H9 (cell line): ENCODE results near the gene GABRR3. TPM values are rescaled to one million over a fixed set of nuclear protein-coding genes. Genes with fewer than 3 reads are reported as not detected.

ENCODE experiments used
- DNase-seq: peaks from one replicate; pipeline ENCODE4 v3.0.0-alpha.2; 2017
- H2AFZ ChIP-seq: one replicate; pipeline ENCODE4 v1.6.1; 2013; ENCODE audit warnings: mild to moderate bottlenecking, low read length, control low read depth, moderate library complexity
- H2AK5ac ChIP-seq: 2 replicates; pipeline ENCODE4 v1.6.1; 2013; ENCODE audit warnings: low read length, control low read depth, mixed read lengths; ENCODE audit not compliant: insufficient read length
- H2BK120ac ChIP-seq: one replicate; pipeline ENCODE4 v1.6.1; 2013; ENCODE audit warnings: low read depth, mild to moderate bottlenecking, low read length, control low read depth, inconsistent platforms; ENCODE audit not compliant: poor library complexity, severe bottlenecking
- H2BK12ac ChIP-seq: 2 replicates; pipeline ENCODE4 v1.6.1; 2013; ENCODE audit warnings: low read length, control low read depth, mixed read lengths, low read depth; ENCODE audit not compliant: insufficient read length
- H2BK15ac ChIP-seq: 2 replicates; pipeline ENCODE4 v1.6.1; 2013; ENCODE audit warnings: low read depth, low read length, control low read depth
- H2BK20ac ChIP-seq: one replicate; pipeline ENCODE4 v1.6.1; 2013; ENCODE audit warnings: low read depth, mild to moderate bottlenecking, low read length, control low read depth, inconsistent platforms; ENCODE audit not compliant: poor library complexity, severe bottlenecking
- H2BK5ac ChIP-seq: 2 replicates; pipeline ENCODE4 v1.6.1; 2013; ENCODE audit warnings: low read length, control low read depth, mixed read lengths; ENCODE audit not compliant: insufficient read length
- H3K14ac ChIP-seq: 2 replicates; pipeline ENCODE4 v1.6.1; 2013; ENCODE audit warnings: low read length, control low read depth; ENCODE audit not compliant: insufficient read depth
- H3K18ac ChIP-seq: 2 replicates; pipeline ENCODE4 v1.6.1; 2013; ENCODE audit warnings: low read depth, mild to moderate bottlenecking, mixed read lengths, low read length, control low read depth; ENCODE audit not compliant: insufficient read length
- H3K23ac ChIP-seq: 2 replicates; pipeline ENCODE4 v1.6.1; 2013; ENCODE audit warnings: low read length, control low read depth, mixed read lengths, low read depth; ENCODE audit not compliant: insufficient read length
- H3K23me2 ChIP-seq: 2 replicates; pipeline ENCODE4 v1.6.1; 2013; ENCODE audit warnings: low read depth, mild to moderate bottlenecking, mixed read lengths, low read length, control low read depth; ENCODE audit not compliant: insufficient read length, poor library complexity, severe bottlenecking
- H3K27ac ChIP-seq: 2 replicates; pipeline ENCODE4 v1.5.1; 2013; ENCODE audit warnings: low read length, control low read depth, mixed read lengths, low read depth; ENCODE audit not compliant: insufficient read length
- H3K27me3 ChIP-seq: 2 replicates; pipeline ENCODE4 v1.6.1; 2013; ENCODE audit warnings: low read length, control low read depth, inconsistent platforms; ENCODE audit not compliant: insufficient read depth
- H3K4ac ChIP-seq: 2 replicates; pipeline ENCODE4 v1.6.1; 2013; ENCODE audit warnings: low read depth, mild to moderate bottlenecking, control low read depth, inconsistent platforms, low read length, moderate library complexity
- H3K4me1 ChIP-seq: 2 replicates; pipeline ENCODE4 v1.6.1; 2013; ENCODE audit warnings: low read length, control low read depth, inconsistent platforms; ENCODE audit not compliant: insufficient read depth
- H3K4me2 ChIP-seq: 2 replicates; pipeline ENCODE4 v1.6.1; 2013; ENCODE audit warnings: low read length, control low read depth, mixed read lengths; ENCODE audit not compliant: insufficient read length, insufficient read depth
- H3K56ac ChIP-seq: 2 replicates; pipeline ENCODE4 v1.6.1; 2013; ENCODE audit warnings: low read depth, mild to moderate bottlenecking, mixed read lengths, low read length, control low read depth; ENCODE audit not compliant: insufficient read length
- H3K79me1 ChIP-seq: 2 replicates; pipeline ENCODE4 v1.6.1; 2013; ENCODE audit warnings: low read depth, mild to moderate bottlenecking, moderate library complexity, low read length, control low read depth, inconsistent platforms; ENCODE audit not compliant: insufficient read depth, poor library complexity, severe bottlenecking
- H3K79me2 ChIP-seq: 2 replicates; pipeline ENCODE4 v1.6.1; 2013; ENCODE audit warnings: low read length, control low read depth, inconsistent platforms; ENCODE audit not compliant: insufficient read depth
- H3K9ac ChIP-seq: 2 replicates; pipeline ENCODE4 v1.6.1; 2013; ENCODE audit warnings: low read length, control low read depth, mixed read lengths; ENCODE audit not compliant: insufficient read length; ENCODE audit errors: extremely low read depth
- H3K9me3 ChIP-seq: one replicate; pipeline ENCODE4 v1.6.1; 2013; ENCODE audit warnings: low read depth, low read length, inconsistent platforms; ENCODE audit not compliant: control insufficient read depth
- H3T11ph ChIP-seq: one replicate; pipeline ENCODE4 v1.6.1; 2013; ENCODE audit warnings: mild to moderate bottlenecking, low read length, control low read depth, inconsistent platforms
- H4K20me1 ChIP-seq: one replicate; pipeline ENCODE4 v1.6.1; 2013; ENCODE audit not compliant: control insufficient read depth, insufficient read length, insufficient read depth
- H4K5ac ChIP-seq: 2 replicates; pipeline ENCODE4 v1.6.1; 2013; ENCODE audit warnings: low read depth, mild to moderate bottlenecking, mixed read lengths, low read length, control low read depth; ENCODE audit not compliant: insufficient read length
- H4K8ac ChIP-seq: replicated peaks from 2 replicates; pipeline ENCODE4 v1.6.1; 2013; ENCODE audit warnings: low read length, control low read depth, mixed read lengths, low read depth; ENCODE audit not compliant: insufficient read length
- H4K91ac ChIP-seq: 2 replicates; pipeline ENCODE4 v1.6.1; 2013; ENCODE audit warnings: low read depth, mild to moderate bottlenecking, moderate library complexity, mixed read lengths, low read length, control low read depth; ENCODE audit not compliant: insufficient read length
- H3K27ac Mint-ChIP-seq, 3 experiments: 2 replicates in 2 of 3; 3 replicates in 1 of 3; pipeline ENCODE4 v1.8.0; 2020 to 2021; ENCODE audit warnings: mixed read lengths in 3 of 3, mild to moderate bottlenecking in 1 of 3, moderate library complexity in 1 of 3
- H3K27me3 Mint-ChIP-seq: 2 replicates; pipeline ENCODE4 v1.8.0; 2021; ENCODE audit warnings: low read depth, mild to moderate bottlenecking, moderate library complexity, mixed read lengths
- H3K36me3 Mint-ChIP-seq, 3 experiments: 2 replicates in 2 of 3; 3 replicates in 1 of 3; pipeline ENCODE4 v1.8.0; 2020 to 2021; ENCODE audit warnings: low read depth in 3 of 3, mixed read lengths in 3 of 3; ENCODE audit not compliant: insufficient read depth in 1 of 3
- H3K4me1 Mint-ChIP-seq, 2 experiments: 2 replicates each; pipeline ENCODE4 v1.8.0; 2020; ENCODE audit warnings: mixed read lengths in 2 of 2
- H3K4me3 Mint-ChIP-seq, 2 experiments: 2 replicates in 1 of 2; 3 replicates in 1 of 2; pipeline ENCODE4 v1.8.0; 2020 to 2021; ENCODE audit warnings: mild to moderate bottlenecking in 2 of 2, mixed read lengths in 2 of 2, moderate library complexity in 1 of 2
- H3K9me3 Mint-ChIP-seq, 2 experiments: 2 replicates in 1 of 2; 3 replicates in 1 of 2; pipeline ENCODE4 v1.8.0; 2020; ENCODE audit warnings: mild to moderate bottlenecking in 2 of 2, mixed read lengths in 2 of 2, moderate library complexity in 1 of 2
- CTCF ChIP-seq: fragments of 200-600 bp; sonication (generic); conservative IDR thresholded peaks from 3 replicates; pipeline ENCODE4 v1.8.0; 2021; ENCODE audit warnings: antibody characterized with exemption, mild to moderate bottlenecking
- WGBS: extraction: QIAGEN DNeasy Blood & Tissue Kit; methylation state at CpG from one replicate; pipeline ENCODE4 v1.1.7; 2013; ENCODE audit warnings: missing lambda C conversion rate, low lambda C conversion rate, mixed read lengths; ENCODE audit not compliant: insufficient read length; ENCODE audit errors: extremely low coverage; 5-methylcytosine and 5-hydroxymethylcytosine counted together
- total RNA-seq: library from RNA; stranded (reverse); gene quantifications from 2 replicates; pipeline ENCODE4 v1.2.1, GENCODE V29; 2021

GABRR3 gene
- total RNA-seq, 1 experiment from 2014 or later, result not detected

GRCh38 chr3:98068824-98069223, 33.7 kb upstream of the GABRR3 start:
- H3K4me1 ChIP-seq, result no peaks in the 10 kb centered on the region
- no peak overlapping the region for H3K4me2 ChIP-seq
- H3K27me3 ChIP-seq, result no peaks in the 10 kb centered on the region
- H3K4me1 Mint-ChIP-seq, result no peaks in the 10 kb centered on the region
- no peak overlapping the region for H3K23ac ChIP-seq
- no peak overlapping the region for H4K5ac ChIP-seq
- H3K9me3 ChIP-seq, result no peaks in the 10 kb centered on the region
- H3K9ac ChIP-seq, result no peak overlapping the region
- no peak overlapping the region for H4K8ac ChIP-seq
- no peaks in the 10 kb centered on the region for H4K20me1 ChIP-seq
- no peaks in the 10 kb centered on the region for H3K79me1 ChIP-seq
- H3K36me3 Mint-ChIP-seq, result no peaks in the 10 kb centered on the region
- H3K27me3 Mint-ChIP-seq, result no peaks in the 10 kb centered on the region
- no peak overlapping the region for H3T11ph ChIP-seq
- H2AFZ ChIP-seq, result no peak overlapping the region
- no peak overlapping the region for H3K27ac ChIP-seq
- H3K18ac ChIP-seq, result no peak overlapping the region
- H3K4ac ChIP-seq, result no peak overlapping the region
- H3K9me3 Mint-ChIP-seq, result no peaks in the 10 kb centered on the region
- no peak overlapping the region for H2AK5ac ChIP-seq
- H4K91ac ChIP-seq, result no peak overlapping the region
- H3K23me2 ChIP-seq, result no peaks in the 10 kb centered on the region
- TF ChIP-seq CTCF, result peak; percentile 75
- H2BK15ac ChIP-seq, result no peak overlapping the region
- H3K27ac Mint-ChIP-seq, result no peak overlapping the region
- no peak overlapping the region for H2BK120ac ChIP-seq
- WGBS, result no CpG with 5 or more reads among the region's 2 CpGs
- H3K79me2 ChIP-seq, result no peaks in the 10 kb centered on the region
- H3K4me3 Mint-ChIP-seq, result no peak overlapping the region
- H3K56ac ChIP-seq, result no peak overlapping the region
- no peak overlapping the region for H2BK12ac ChIP-seq
- no peak overlapping the region for H2BK20ac ChIP-seq
- no peak overlapping the region for H3K14ac ChIP-seq
- no peak overlapping the region for H2BK5ac ChIP-seq
- DNase-seq, result no peak
